LNCaP clone FGC (cell line): ENCODE results near the gene ARSA.

Experiments used
- DNase-seq: peaks from one replicate; pipeline ENCODE4 v3.0.0-alpha.2; 2011; ENCODE audit warnings: low read depth
- H3K4me3 ChIP-seq: 2 replicates; pipeline ENCODE4 v1.5.1; 2011; ENCODE audit warnings: mild to moderate bottlenecking, low read depth, low read length, control low read depth
- CTCF ChIP-seq: IDR thresholded peaks from 2 replicates; pipeline ENCODE4 v1.5.1; 2012; ENCODE audit warnings: mild to moderate bottlenecking; ENCODE audit not compliant: control insufficient read depth, insufficient read depth; ENCODE audit errors: extremely low read depth

The ARSA gene

GRCh38 chr22:50674130-50674500 lies 46.2 kb upstream of the ARSA start:
- no peak overlapping the region for H3K4me3 ChIP-seq
- no peak for TF ChIP-seq CTCF
- no peak for DNase-seq

DNA sequence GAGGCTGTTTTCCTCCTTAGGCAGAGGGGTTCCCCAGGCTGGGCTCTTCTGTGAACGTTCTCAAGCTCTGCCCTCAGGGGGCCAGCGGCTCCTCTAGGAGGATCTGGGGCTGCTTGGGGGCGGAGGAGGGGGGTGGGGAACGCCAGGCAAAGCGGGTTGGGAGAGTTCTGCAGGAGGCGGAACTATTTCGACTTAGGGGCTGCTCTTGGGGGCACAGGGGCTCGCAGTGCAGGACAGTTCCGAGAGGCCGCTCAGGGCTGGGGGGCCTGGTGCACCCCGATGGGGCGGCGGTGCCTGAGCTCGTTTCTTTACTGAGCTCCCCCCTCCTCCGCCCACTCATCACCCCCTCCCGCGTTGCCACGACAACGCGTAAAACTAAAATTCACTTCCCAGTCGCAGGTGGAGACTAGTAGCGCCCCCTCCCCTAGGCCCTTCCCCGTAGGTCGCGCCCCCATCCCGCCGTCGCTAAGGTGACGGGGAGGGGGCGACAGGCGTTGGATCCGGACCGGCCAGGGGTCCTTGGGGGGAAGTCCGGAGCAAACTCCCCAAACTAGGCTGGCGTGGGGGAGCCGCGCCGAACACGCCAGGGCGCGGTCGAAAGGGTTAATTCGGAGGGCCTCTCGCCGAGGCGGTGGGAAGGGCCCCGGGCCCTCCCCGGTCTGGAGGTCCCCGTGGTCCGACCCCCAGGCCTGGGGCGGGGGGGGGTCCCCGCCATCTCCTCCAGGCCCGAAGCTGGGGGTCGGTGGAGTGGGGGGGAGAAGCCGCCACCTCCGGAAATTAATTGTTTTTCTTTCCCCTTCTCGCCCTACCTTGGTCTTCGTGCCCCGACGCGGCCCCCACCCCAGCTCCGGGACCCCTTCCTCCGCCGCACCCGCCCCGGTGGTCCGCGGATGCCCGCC lies 45.5 kb upstream of the ARSA start:
- no peak for TF ChIP-seq CTCF
- no peak for DNase-seq
- H3K4me3 ChIP-seq = no peak overlapping the region

DNA sequence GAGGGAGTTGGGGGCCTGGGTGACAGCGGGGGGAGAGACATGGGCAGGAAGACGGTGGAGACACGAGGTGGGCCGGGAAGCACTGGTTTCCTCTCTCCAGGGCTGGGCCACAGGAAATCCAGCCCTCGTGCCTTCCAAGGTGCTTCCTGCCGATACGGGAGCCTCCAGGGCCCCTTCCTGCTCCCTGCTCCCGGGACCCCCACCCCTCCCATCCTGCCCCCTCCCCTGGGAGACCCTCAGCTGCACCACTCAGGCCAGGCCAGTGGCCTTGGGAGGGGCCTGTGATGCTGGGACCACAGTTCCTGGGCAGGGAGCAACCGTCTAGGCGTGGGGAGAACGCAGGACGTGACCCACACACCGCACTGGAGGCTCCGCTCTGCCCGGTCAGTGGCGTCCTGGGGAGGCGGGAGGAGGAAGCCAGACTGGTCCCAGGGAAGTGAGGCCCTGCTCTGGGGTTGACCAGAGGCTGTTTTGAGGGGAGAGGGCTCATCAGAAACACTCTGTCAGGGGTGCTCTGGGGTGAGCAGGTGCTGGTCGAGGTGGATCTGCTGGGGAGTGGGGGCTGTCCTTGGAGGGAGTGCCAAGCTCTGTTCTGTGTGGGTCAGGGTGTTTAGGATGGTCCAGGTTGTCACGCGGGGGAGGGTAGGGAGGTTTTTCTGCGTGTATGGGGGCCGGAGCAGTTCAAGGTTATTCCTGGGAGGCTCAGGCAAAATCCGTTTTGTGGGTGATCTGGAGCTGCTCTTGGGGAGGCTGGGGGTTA lies 44.7 kb upstream of the ARSA start, which contains the start of gene SHANK3:
Gene SHANK3, plus strand, starts transcription at position 353 of the 760 bp plus-strand sequence.
- TF ChIP-seq CTCF = no peak
- no peak for DNase-seq
- no peak within 1 kb of the TSS for H3K4me3 ChIP-seq

GRCh38 chr22:50672041-50672440 lies 44.1 kb upstream of the ARSA start:
- no peak for DNase-seq
- TF ChIP-seq CTCF = no peak
- H3K4me3 ChIP-seq = no peak overlapping the region

DNA sequence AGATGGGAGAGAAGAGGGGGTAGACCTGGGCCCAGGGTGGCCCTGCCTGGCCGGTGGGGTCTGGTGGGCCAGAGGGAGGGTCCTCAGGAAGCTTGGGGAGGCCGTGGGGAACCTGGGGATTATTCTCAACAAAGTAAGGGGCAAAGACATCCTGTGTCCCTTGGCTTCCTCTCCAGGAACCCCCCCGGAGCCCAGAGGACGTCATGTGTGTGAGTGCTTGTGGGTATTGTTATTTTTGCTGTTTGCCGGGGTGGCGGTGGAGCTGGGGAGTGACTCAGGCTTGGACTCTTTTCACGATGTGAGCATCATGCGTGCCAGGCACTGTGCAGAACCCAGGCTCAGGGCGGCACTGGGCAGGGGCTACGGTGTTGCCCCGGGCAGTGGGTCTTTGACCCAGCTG lies 43.7 kb upstream of the ARSA start:
- no peak overlapping the region for H3K4me3 ChIP-seq
- no peak for DNase-seq
- TF ChIP-seq CTCF = no peak

GRCh38 chr22:50670914-50671538 lies 43.1 kb upstream of the ARSA start:
- no peak for TF ChIP-seq CTCF
- DNase-seq = no peak
- no peak overlapping the region for H3K4me3 ChIP-seq
